Measurements from ENCODE around the gene FSTL4. TPM values are rescaled to one million over a fixed set of nuclear protein-coding genes. Genes with fewer than 3 reads are reported as not detected.

The FSTL4 gene
- total and polyA plus RNA-seq, 2 experiments from 2014 or later, result 1.4 to 2.8 TPM

DNA sequence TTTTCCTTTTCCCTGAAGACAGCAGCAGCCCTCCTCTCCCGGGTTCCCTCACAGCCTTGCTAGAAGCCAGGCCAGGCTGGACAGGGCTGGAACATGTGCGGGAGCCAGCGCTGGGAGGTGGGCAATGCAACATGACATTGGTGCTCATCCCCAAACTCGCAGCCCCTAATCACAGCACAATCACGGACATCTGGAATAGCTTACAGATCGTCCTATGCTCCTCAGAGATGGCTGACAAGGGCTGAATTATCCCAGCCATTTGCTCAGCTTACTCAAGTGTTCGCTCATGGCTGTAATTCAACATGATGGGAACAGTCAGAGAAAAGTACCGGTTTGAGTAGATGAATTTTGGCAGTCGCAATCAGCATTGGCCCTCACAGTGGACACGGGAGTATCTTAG, 49.8 kb downstream of the FSTL4 start (continued):
- TF ChIP-seq, protein P1, sequence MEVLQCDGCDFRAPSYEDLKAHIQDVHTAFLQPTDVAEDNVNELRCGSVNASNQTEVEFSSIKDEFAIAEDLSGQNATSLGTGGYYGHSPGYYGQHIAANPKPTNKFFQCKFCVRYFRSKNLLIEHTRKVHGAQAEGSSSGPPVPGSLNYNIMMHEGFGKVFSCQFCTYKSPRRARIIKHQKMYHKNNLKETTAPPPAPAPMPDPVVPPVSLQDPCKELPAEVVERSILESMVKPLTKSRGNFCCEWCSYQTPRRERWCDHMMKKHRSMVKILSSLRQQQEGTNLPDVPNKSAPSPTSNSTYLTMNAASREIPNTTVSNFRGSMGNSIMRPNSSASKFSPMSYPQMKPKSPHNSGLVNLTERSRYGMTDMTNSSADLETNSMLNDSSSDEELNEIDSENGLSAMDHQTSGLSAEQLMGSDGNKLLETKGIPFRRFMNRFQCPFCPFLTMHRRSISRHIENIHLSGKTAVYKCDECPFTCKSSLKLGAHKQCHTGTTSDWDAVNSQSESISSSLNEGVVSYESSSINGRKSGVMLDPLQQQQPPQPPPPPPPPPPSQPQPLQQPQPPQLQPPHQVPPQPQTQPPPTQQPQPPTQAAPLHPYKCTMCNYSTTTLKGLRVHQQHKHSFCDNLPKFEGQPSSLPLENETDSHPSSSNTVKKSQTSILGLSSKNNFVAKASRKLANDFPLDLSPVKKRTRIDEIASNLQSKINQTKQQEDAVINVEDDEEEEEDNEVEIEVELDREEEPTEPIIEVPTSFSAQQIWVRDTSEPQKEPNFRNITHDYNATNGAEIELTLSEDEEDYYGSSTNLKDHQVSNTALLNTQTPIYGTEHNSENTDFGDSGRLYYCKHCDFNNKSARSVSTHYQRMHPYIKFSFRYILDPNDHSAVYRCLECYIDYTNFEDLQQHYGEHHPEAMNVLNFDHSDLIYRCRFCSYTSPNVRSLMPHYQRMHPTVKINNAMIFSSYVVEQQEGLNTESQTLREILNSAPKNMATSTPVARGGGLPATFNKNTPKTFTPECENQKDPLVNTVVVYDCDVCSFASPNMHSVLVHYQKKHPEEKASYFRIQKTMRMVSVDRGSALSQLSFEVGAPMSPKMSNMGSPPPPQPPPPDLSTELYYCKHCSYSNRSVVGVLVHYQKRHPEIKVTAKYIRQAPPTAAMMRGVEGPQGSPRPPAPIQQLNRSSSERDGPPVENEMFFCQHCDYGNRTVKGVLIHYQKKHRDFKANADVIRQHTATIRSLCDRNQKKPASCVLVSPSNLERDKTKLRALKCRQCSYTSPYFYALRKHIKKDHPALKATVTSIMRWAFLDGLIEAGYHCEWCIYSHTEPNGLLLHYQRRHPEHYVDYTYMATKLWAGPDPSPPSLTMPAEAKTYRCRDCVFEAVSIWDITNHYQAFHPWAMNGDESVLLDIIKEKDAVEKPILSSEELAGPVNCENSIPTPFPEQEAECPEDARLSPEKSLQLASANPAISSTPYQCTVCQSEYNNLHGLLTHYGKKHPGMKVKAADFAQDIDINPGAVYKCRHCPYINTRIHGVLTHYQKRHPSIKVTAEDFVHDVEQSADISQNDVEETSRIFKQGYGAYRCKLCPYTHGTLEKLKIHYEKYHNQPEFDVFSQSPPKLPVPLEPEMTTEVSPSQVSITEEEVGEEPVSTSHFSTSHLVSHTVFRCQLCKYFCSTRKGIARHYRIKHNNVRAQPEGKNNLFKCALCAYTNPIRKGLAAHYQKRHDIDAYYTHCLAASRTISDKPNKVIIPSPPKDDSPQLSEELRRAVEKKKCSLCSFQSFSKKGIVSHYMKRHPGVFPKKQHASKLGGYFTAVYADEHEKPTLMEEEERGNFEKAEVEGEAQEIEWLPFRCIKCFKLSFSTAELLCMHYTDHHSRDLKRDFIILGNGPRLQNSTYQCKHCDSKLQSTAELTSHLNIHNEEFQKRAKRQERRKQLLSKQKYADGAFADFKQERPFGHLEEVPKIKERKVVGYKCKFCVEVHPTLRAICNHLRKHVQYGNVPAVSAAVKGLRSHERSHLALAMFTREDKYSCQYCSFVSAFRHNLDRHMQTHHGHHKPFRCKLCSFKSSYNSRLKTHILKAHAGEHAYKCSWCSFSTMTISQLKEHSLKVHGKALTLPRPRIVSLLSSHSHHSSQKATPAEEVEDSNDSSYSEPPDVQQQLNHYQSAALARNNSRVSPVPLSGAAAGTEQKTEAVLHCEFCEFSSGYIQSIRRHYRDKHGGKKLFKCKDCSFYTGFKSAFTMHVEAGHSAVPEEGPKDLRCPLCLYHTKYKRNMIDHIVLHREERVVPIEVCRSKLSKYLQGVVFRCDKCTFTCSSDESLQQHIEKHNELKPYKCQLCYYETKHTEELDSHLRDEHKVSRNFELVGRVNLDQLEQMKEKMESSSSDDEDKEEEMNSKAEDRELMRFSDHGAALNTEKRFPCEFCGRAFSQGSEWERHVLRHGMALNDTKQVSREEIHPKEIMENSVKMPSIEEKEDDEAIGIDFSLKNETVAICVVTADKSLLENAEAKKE (CRISPR knock-in tag; IDR thresholded peaks at IDR 0.05), result no peak
- TF ChIP-seq POLR2AphosphoS5 (IDR thresholded peaks at IDR 0.05; ENCODE audit: low read depth), result no peak
- TF ChIP-seq, protein P2, sequence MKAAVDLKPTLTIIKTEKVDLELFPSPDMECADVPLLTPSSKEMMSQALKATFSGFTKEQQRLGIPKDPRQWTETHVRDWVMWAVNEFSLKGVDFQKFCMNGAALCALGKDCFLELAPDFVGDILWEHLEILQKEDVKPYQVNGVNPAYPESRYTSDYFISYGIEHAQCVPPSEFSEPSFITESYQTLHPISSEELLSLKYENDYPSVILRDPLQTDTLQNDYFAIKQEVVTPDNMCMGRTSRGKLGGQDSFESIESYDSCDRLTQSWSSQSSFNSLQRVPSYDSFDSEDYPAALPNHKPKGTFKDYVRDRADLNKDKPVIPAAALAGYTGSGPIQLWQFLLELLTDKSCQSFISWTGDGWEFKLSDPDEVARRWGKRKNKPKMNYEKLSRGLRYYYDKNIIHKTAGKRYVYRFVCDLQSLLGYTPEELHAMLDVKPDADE (IDR thresholded peaks at IDR 0.05), result no peak
- no peak for TF ChIP-seq CREB1 (CRISPR knock-in tag; IDR thresholded peaks at IDR 0.05; ENCODE audit: low read depth)
- TF ChIP-seq EZH2 (IDR thresholded peaks at IDR 0.05; ENCODE audit: low read depth, unreplicated experiment), result no peak
- no peak for TF ChIP-seq NANOG (IDR thresholded peaks at IDR 0.05; ENCODE audit: borderline replicate concordance)
- no peak for TF ChIP-seq ZNF331 (CRISPR knock-in tag; IDR thresholded peaks at IDR 0.05; ENCODE audit: low read depth)
- no peak for TF ChIP-seq EZH2phosphoT487 (IDR thresholded peaks at IDR 0.05; ENCODE audit: unreplicated experiment)
- TF ChIP-seq STAT1 (IDR thresholded peaks at IDR 0.05; ENCODE audit: unreplicated experiment), result no peak
- TF ChIP-seq ZNF114 (CRISPR knock-in tag; IDR thresholded peaks at IDR 0.05), result no peak
